ENCODE measurements around the gene FIS1. TPM values are rescaled to one million over a fixed set of nuclear protein-coding genes. Genes with fewer than 3 reads are reported as not detected.

The FIS1 gene
- total RNA-seq, 1 experiment from 2014 or later: 124 TPM

- Histone ChIP-seq H3K18ac (ENCODE audit: insufficient read length, low read depth, low read length) (no peak overlapping the region), H2AK5ac (ENCODE audit: insufficient read length, low read length) (no peak overlapping the region), H3K56ac (ENCODE audit: insufficient read length, low read depth, low read length) (no peak overlapping the region), H3K4me1 (ENCODE audit: insufficient read depth, low read length) (peaks cover 3% of the 10 kb centered on the region; the same call in 1 of the 2 replicates), H2BK12ac (ENCODE audit: insufficient read length, low read depth, low read length) (no peak overlapping the region), H3K9ac (ENCODE audit: extremely low read depth, insufficient read length, low read length) (no peak overlapping the region), H2BK15ac (ENCODE audit: low read depth, low read length) (no peak overlapping the region), H3K23me2 (ENCODE audit: insufficient read length, low read depth, low read length, poor library complexity, severe bottlenecking) (peaks cover 9% of the 10 kb centered on the region), H3K4me2 (ENCODE audit: insufficient read depth, insufficient read length, low read length) (no peak overlapping the region), H3K4ac (ENCODE audit: low read depth, low read length) (no peak overlapping the region), H4K8ac (replicated peaks; ENCODE audit: insufficient read length, low read depth, low read length) (no peak overlapping the region), H3K27ac (ENCODE audit: insufficient read length, low read depth, low read length) (no peak overlapping the region), H4K5ac (ENCODE audit: insufficient read length, low read depth, low read length) (no peak overlapping the region), H3T11ph (ENCODE audit: low read length) (no peak overlapping the region), H2BK120ac (ENCODE audit: low read depth, low read length, poor library complexity, severe bottlenecking) (no peak overlapping the region), H2BK20ac (ENCODE audit: low read depth, low read length, poor library complexity, severe bottlenecking) (no peak overlapping the region), H3K79me2 (ENCODE audit: insufficient read depth, low read length) (peaks cover 10% of the 10 kb centered on the region; the same call in 1 of the 2 replicates), H3K23ac (ENCODE audit: insufficient read length, low read depth, low read length) (no peak overlapping the region), H3K14ac (ENCODE audit: insufficient read depth, low read length) (no peak overlapping the region), H3K79me1 (ENCODE audit: insufficient read depth, low read depth, low read length, poor library complexity, severe bottlenecking) (peaks cover 8% of the 10 kb centered on the region), H3K9me3 (ENCODE audit: control insufficient read depth, low read depth, low read length) (no peaks in the 10 kb centered on the region), H2AFZ (ENCODE audit: low read length) (no peak overlapping the region), H2BK5ac (ENCODE audit: insufficient read length, low read length) (no peak overlapping the region), H3K27me3 (ENCODE audit: insufficient read depth, low read length) (no peaks in the 10 kb centered on the region), H4K20me1 (ENCODE audit: control insufficient read depth, insufficient read depth, insufficient read length) (no peaks in the 10 kb centered on the region), H4K91ac (ENCODE audit: insufficient read length, low read depth, low read length) (no peak overlapping the region)
- peak overlapping the region; percentile 50 to 99; a peak in 4 of 5 replicates for H3K4me3 Mint-ChIP-seq
- TF ChIP-seq, protein P1, sequence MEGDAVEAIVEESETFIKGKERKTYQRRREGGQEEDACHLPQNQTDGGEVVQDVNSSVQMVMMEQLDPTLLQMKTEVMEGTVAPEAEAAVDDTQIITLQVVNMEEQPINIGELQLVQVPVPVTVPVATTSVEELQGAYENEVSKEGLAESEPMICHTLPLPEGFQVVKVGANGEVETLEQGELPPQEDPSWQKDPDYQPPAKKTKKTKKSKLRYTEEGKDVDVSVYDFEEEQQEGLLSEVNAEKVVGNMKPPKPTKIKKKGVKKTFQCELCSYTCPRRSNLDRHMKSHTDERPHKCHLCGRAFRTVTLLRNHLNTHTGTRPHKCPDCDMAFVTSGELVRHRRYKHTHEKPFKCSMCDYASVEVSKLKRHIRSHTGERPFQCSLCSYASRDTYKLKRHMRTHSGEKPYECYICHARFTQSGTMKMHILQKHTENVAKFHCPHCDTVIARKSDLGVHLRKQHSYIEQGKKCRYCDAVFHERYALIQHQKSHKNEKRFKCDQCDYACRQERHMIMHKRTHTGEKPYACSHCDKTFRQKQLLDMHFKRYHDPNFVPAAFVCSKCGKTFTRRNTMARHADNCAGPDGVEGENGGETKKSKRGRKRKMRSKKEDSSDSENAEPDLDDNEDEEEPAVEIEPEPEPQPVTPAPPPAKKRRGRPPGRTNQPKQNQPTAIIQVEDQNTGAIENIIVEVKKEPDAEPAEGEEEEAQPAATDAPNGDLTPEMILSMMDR (conservative IDR thresholded peaks at IDR 0.05): no peak
- no peak for DNase-seq
- H3K27me3 Mint-ChIP-seq (ENCODE audit: low read depth): no peaks in the 10 kb centered on the region; the same call in 1 of the 2 replicates
- H3K4me1 Mint-ChIP-seq: peaks cover 14 to 21% of the 10 kb centered on the region in 2 experiments
- H3K36me3 Mint-ChIP-seq (ENCODE audit: insufficient read depth in 1 of 3, low read depth in 3 of 3): peaks cover 8 to 33% (median 29%) of the 10 kb centered on the region in 3 experiments
- 0 out of 7 replicates have a peak overlapping the region, but pooled peaks of 1 of the 3 experiments have one; percentile 17 for H3K27ac Mint-ChIP-seq
- H3K9me3 Mint-ChIP-seq: no peaks in the 10 kb centered on the region
- no CpG with 5 or more reads among the region's 3 CpGs for WGBS (ENCODE audit: extremely low coverage, insufficient read length, low lambda C conversion rate)
Measured at GRCh38 chr7:101250324-101250723, 5.4 kb upstream of the FIS1 start.

All from H9 (cell line).